ENCODE data around the gene VAC14.

Gene VAC14

DNA sequence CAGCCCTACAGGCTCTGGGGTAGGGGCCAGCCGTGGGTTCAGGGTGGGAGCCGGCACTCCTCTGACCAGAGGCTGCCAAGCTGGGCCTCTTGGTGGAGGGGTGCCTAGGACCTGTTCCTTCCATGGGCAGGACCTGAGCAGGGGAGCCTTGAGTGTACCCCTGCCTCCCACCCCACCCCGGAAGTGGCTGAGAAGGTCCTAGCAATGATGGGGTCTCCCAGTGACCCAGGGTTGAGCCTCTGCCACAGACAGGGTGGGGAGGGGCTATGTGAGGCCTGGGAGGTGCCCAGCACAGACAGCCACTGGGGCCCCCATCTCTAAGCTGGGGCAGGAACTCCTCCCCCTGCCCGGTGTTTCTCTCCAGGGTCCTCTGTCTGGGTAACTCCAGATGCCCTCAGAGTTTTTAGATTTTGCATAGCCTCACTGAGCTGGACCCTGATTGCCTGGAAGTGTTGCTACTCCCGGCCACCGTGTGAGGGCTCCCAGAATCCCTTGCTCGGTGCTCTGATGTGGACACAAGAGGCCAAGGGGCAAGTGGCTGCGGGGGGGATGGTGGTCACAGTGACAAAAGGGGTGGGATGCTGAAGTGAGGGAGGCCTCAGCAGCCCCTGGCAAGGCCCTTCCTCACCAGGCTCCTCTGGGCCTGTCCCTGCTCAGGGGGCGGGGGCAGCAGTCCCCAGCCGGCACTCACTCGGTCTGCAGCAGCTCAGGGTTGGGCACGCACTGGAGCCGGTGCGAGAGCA is 108.7 kb downstream of the VAC14 start:
- peak; percentile 57 to 60 for DNase-seq
- Histone ChIP-seq H3K27me3 (ENCODE audit: insufficient read depth, low read length) (no peaks in the 10 kb centered on the region), H4K91ac (ENCODE audit: low read depth, low read length) (peak overlapping the region; percentile 95), H2BK120ac (ENCODE audit: insufficient read depth, low read length, poor library complexity) (peak overlapping the region; percentile 50), H3K9me3 (ENCODE audit: insufficient read depth, low read depth, low read length) (no peaks in the 10 kb centered on the region), H3K4me2 (ENCODE audit: low read length) (no peak overlapping the region), H2BK5ac (ENCODE audit: low read depth, low read length, poor library complexity) (no peak overlapping the region), H3K9ac (ENCODE audit: low read length) (no peak overlapping the region), H3K79me1 (ENCODE audit: low read length) (peaks cover 51% of the 10 kb centered on the region), H3K4ac (ENCODE audit: low read depth, low read length) (no peak overlapping the region), H2AK5ac (ENCODE audit: low read length) (peak overlapping the region; percentile 77), H3K18ac (ENCODE audit: low read length) (peak overlapping the region; percentile 34), H2BK12ac (ENCODE audit: low read length) (peak overlapping the region; percentile 58), H2AFZ (ENCODE audit: insufficient read depth, low read length, poor library complexity) (no peak overlapping the region), H3K27ac (ENCODE audit: low read depth, low read length) (no peak overlapping the region), H3K36me3 (ENCODE audit: control insufficient read depth in 1 of 2, insufficient read depth in 2 of 2, low read length in 2 of 2) (peaks cover 0 to 2% of the 10 kb centered on the region in 2 experiments), H4K12ac (ENCODE audit: low read depth, low read length) (no peak overlapping the region), H3K79me2 (ENCODE audit: control insufficient read depth, insufficient read depth, low read length, poor library complexity) (peaks cover 4% of the 10 kb centered on the region), H3K4me1 (ENCODE audit: control insufficient read depth in 1 of 2, insufficient read depth in 2 of 2, low read length in 2 of 2) (peaks cover 59 to 71% of the 10 kb centered on the region in 2 experiments), H4K8ac (ENCODE audit: low read depth, low read length) (peak overlapping the region; percentile 33), H3K4me3 (ENCODE audit: low read depth, low read length) (no peak overlapping the region), H3K14ac (ENCODE audit: low read length) (peak overlapping the region; percentile 7), H3K23ac (ENCODE audit: low read length) (no peak overlapping the region)
- WGBS (ENCODE audit: extremely low coverage, insufficient coverage, insufficient read length) = no CpG with 5 or more reads among the region's 14 CpGs

DNA sequence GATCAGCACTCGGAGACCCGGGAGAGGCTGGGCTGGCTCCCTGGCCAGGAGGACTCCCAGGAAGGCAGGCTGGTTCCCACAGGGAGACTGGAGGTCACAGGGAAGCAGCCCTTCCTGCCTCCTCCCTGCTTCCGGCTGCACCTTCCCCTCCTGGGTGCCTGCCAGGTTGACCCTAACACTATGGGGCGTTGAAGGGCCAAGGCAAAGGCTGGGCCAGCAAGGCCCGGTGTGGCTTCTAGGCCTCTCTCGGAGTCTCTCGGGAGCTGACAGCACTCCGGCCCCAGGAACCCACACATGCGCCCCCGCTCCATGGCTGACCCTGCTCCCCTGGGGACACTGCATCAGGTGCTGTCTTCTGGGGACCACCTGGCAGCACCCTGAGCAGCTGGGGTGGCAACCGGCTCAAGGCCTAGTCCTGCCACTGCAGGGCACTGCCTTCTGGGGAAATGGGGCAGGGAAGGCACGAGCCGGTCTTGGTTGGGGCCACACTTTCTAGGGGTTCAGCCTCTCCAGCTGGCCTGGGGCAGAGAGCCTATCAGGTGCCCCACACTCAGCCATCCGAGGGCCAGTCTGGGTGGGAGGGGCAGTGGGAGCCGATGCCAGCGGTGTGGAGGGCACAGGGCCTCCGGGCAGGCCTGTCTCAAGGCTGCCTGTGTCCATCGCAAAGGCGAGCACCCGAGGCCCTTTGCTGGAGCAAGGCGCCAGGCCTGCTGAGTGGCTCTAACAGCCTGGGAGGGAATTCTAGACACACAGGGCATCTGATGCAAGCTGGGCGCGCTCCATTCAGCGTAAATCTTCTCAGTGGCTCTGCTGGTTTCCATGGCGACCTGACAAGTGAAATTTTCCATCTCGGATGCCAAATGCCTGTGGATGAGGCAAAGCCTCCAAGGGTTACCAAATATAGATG is 109.5 kb downstream of the VAC14 start:
- Histone ChIP-seq H3K18ac (ENCODE audit: low read length) (peak overlapping the region; percentile 8), H3K9ac (ENCODE audit: low read length) (no peak overlapping the region), H4K12ac (ENCODE audit: low read depth, low read length) (no peak overlapping the region), H4K91ac (ENCODE audit: low read depth, low read length) (peak overlapping the region; percentile 20), H3K79me1 (ENCODE audit: low read length) (peaks cover 45% of the 10 kb centered on the region), H2BK12ac (ENCODE audit: low read length) (peak overlapping the region; percentile 32), H3K79me2 (ENCODE audit: control insufficient read depth, insufficient read depth, low read length, poor library complexity) (peaks cover 4% of the 10 kb centered on the region), H3K4me3 (ENCODE audit: low read depth, low read length) (no peak overlapping the region), H2BK120ac (ENCODE audit: insufficient read depth, low read length, poor library complexity) (peak overlapping the region; percentile 26), H3K4me1 (ENCODE audit: control insufficient read depth in 1 of 2, insufficient read depth in 2 of 2, low read length in 2 of 2) (peaks cover 59 to 71% of the 10 kb centered on the region in 2 experiments), H3K23ac (ENCODE audit: low read length) (no peak overlapping the region), H3K9me3 (ENCODE audit: insufficient read depth, low read depth, low read length) (no peaks in the 10 kb centered on the region), H2AK5ac (ENCODE audit: low read length) (peak overlapping the region; percentile 21), H2AFZ (ENCODE audit: insufficient read depth, low read length, poor library complexity) (peak overlapping the region; percentile 40), H3K4me2 (ENCODE audit: low read length) (no peak overlapping the region), H4K8ac (ENCODE audit: low read depth, low read length) (no peak overlapping the region), H3K14ac (ENCODE audit: low read length) (peak overlapping the region; percentile 36), H2BK5ac (ENCODE audit: low read depth, low read length, poor library complexity) (no peak overlapping the region), H3K27me3 (ENCODE audit: insufficient read depth, low read length) (no peaks in the 10 kb centered on the region), H3K27ac (ENCODE audit: low read depth, low read length) (no peak overlapping the region), H3K4ac (ENCODE audit: low read depth, low read length) (peak overlapping the region; percentile 2), H3K36me3 (ENCODE audit: control insufficient read depth in 1 of 2, insufficient read depth in 2 of 2, low read length in 2 of 2) (peaks cover 0 to 2% of the 10 kb centered on the region in 2 experiments)
- no CpG with 5 or more reads among the region's 26 CpGs for WGBS (ENCODE audit: extremely low coverage, insufficient coverage, insufficient read length)
- peak; percentile 99 to 100 for DNase-seq

DNA sequence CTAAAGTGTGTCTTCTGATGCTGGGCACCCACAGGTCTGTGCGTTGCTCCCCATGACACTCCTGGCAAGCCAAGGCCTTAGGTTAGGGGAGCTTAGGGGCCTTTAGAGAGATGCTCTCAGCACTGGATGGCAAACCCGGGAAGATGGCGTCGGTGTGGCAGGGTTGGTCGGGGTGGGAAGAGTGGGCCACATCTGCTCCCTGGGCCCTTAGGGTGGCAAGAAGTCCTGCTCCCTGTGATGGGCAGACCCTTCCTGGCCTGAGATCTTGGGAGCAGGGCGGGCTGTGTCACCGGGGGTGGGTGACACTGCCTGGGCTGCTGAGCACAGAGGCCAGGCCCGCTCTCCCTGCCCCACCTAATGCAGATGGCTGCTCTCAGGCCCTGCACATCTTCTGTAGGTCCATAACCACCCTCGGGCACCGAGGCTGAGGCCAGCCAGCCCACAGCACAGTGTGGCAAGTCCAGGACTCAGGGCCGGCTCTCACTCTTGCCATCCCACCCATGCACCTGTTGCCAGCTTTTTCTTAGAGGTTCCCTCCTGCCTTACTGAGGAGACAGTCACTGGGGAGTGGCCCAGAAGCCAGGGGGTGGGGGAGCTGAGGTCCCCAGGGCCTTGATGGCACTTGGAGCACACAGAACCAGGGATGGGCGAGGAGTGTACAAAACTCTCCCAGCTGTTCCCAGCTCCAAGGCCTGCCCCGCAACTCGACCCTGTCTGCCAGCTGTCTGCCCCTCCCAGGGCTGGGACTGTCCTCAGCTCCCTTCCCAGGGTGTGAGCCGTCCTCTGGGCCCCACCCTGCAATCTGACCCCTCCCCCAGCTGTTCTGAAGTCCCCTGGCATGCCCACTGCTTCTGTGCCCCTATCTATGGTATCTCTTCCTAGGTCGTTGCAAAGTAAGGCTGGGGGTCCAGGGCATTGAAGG is 110.7 kb downstream of the VAC14 start:
- Histone ChIP-seq H3K4me1 (ENCODE audit: control insufficient read depth in 1 of 2, insufficient read depth in 2 of 2, low read length in 2 of 2) (peaks cover 53 to 65% of the 10 kb centered on the region in 2 experiments), H2BK5ac (ENCODE audit: low read depth, low read length, poor library complexity) (no peak overlapping the region), H4K12ac (ENCODE audit: low read depth, low read length) (no peak overlapping the region), H3K9me3 (ENCODE audit: insufficient read depth, low read depth, low read length) (no peaks in the 10 kb centered on the region), H3K4me2 (ENCODE audit: low read length) (no peak overlapping the region), H3K79me2 (ENCODE audit: control insufficient read depth, insufficient read depth, low read length, poor library complexity) (peaks cover 11% of the 10 kb centered on the region), H3K18ac (ENCODE audit: low read length) (no peak overlapping the region), H2AFZ (ENCODE audit: insufficient read depth, low read length, poor library complexity) (no peak overlapping the region), H3K14ac (ENCODE audit: low read length) (no peak overlapping the region), H3K27ac (ENCODE audit: low read depth, low read length) (no peak overlapping the region), H3K4me3 (ENCODE audit: low read depth, low read length) (no peak overlapping the region), H2BK120ac (ENCODE audit: insufficient read depth, low read length, poor library complexity) (no peak overlapping the region), H3K36me3 (ENCODE audit: control insufficient read depth in 1 of 2, insufficient read depth in 2 of 2, low read length in 2 of 2) (peaks cover 0 to 2% of the 10 kb centered on the region in 2 experiments), H4K91ac (ENCODE audit: low read depth, low read length) (no peak overlapping the region), H2BK12ac (ENCODE audit: low read length) (peak overlapping the region; percentile 1), H2AK5ac (ENCODE audit: low read length) (no peak overlapping the region), H3K4ac (ENCODE audit: low read depth, low read length) (no peak overlapping the region), H3K23ac (ENCODE audit: low read length) (no peak overlapping the region), H4K8ac (ENCODE audit: low read depth, low read length) (no peak overlapping the region), H3K9ac (ENCODE audit: low read length) (no peak overlapping the region), H3K27me3 (ENCODE audit: insufficient read depth, low read length) (no peaks in the 10 kb centered on the region), H3K79me1 (ENCODE audit: low read length) (peaks cover 49% of the 10 kb centered on the region)
- WGBS (ENCODE audit: extremely low coverage, insufficient coverage, insufficient read length) = no CpG with 5 or more reads among the region's 16 CpGs
- DNase-seq = no peak
